WTC11 (cell line): Measurements from ENCODE around the gene COL5A2. TPM values are rescaled to one million over a fixed set of nuclear protein-coding genes. Genes with fewer than 3 reads are reported as not detected.

Source experiments
- ATAC-seq: fragments of 200-7000 bp; cut with Tn5 transposase; 2 replicates; pipeline ENCODE4 v1.10.0; 2021; ENCODE audit warnings: mild to moderate bottlenecking, moderate library complexity
- CTCF ChIA-PET: fragments of 300-600 bp; sonication (Branson Sonifier 250); formaldehyde crosslinking; loops from one replicate; lab custom pipeline; 2021; ENCODE audit warnings: antibody characterized with exemption; lab: Charles Lee
- POLR2A ChIA-PET: fragments of 350-600 bp; sonication (Branson Sonifier 250); formaldehyde crosslinking; loops from one replicate; lab custom pipeline; 2021; ENCODE audit warnings: antibody characterized with exemption; lab: Charles Lee
- DNase-seq: peaks from one replicate; pipeline ENCODE4 v3.0.0; 2021; ENCODE audit warnings: low spot score
- H3K27ac Mint-ChIP-seq: 2 replicates; pipeline ENCODE4 v1.8.0; 2021; ENCODE audit warnings: mixed read lengths
- H3K27me3 Mint-ChIP-seq: 2 replicates; pipeline ENCODE4 v1.8.0; 2021; ENCODE audit warnings: low read depth, mild to moderate bottlenecking, moderate library complexity, mixed read lengths
- H3K36me3 Mint-ChIP-seq: 2 replicates; pipeline ENCODE4 v1.8.0; 2021; ENCODE audit warnings: mixed read lengths
- H3K4me1 Mint-ChIP-seq: 2 replicates; pipeline ENCODE4 v1.8.0; 2022; ENCODE audit warnings: mixed read lengths
- H3K4me3 Mint-ChIP-seq: 2 replicates; pipeline ENCODE4 v1.8.0; 2021; ENCODE audit warnings: mild to moderate bottlenecking, moderate library complexity, mixed read lengths
- H3K9me3 Mint-ChIP-seq: 2 replicates; pipeline ENCODE4 v1.8.0; 2021; ENCODE audit warnings: mixed read lengths
- ELF4 ChIP-seq: sonication (generic); formaldehyde crosslinking; IDR thresholded peaks from 2 replicates; pipeline ENCODE4 v1.8.1; 2022; ENCODE audit warnings: low read depth, mild to moderate bottlenecking, moderate library complexity, missing genetic modification reagents
- ESRRA ChIP-seq: sonication (generic); formaldehyde crosslinking; IDR thresholded peaks from 2 replicates; pipeline ENCODE4 v1.8.1; 2022; ENCODE audit warnings: mild to moderate bottlenecking, missing genetic modification reagents, borderline replicate concordance
- FOXP1 ChIP-seq: sonication (generic); formaldehyde crosslinking; IDR thresholded peaks from 2 replicates; pipeline ENCODE4 v1.8.0; 2022; ENCODE audit warnings: missing genetic modification reagents, mild to moderate bottlenecking, moderate library complexity, borderline replicate concordance
- GRHL2 ChIP-seq: fragments of 250-450 bp; sonication (Bioruptor Pico); IDR thresholded peaks from 2 replicates; pipeline ENCODE4 v1.8.0; 2022; ENCODE audit warnings: mild to moderate bottlenecking, moderate library complexity; ENCODE audit not compliant: insufficient replicate concordance, severe bottlenecking
- JAZF1 ChIP-seq: fragments of 250-450 bp; sonication (Bioruptor Pico); IDR thresholded peaks from 2 replicates; pipeline ENCODE4 v1.9.0; 2021; ENCODE audit warnings: moderate library complexity, mild to moderate bottlenecking, inconsistent platforms
- KAT7 ChIP-seq: sonication (generic); formaldehyde crosslinking; IDR thresholded peaks from 2 replicates; pipeline ENCODE4 v1.8.1; 2023; ENCODE audit warnings: missing genetic modification reagents, mild to moderate bottlenecking, borderline replicate concordance
- MXD4 ChIP-seq: fragments of 250-450 bp; sonication (Bioruptor Pico); IDR thresholded peaks from 2 replicates; pipeline ENCODE4 v1.8.0; 2021; ENCODE audit warnings: mild to moderate bottlenecking, moderate library complexity, borderline replicate concordance
- NFATC4 ChIP-seq: fragments of 250-450 bp; sonication (Bioruptor Pico); IDR thresholded peaks from 2 replicates; pipeline ENCODE4 v1.9.0; 2021; ENCODE audit warnings: mild to moderate bottlenecking
- NFE2L1 ChIP-seq: sonication (generic); formaldehyde crosslinking; IDR thresholded peaks from 2 replicates; pipeline ENCODE4 v1.8.1; 2023; ENCODE audit warnings: missing genetic modification reagents
- PRRX2 ChIP-seq: fragments of 250-450 bp; sonication (Bioruptor Pico); IDR thresholded peaks from 2 replicates; pipeline ENCODE4 v1.8.0; 2021; ENCODE audit warnings: mild to moderate bottlenecking
- SOX15 ChIP-seq: fragments of 250-450 bp; sonication (Bioruptor Pico); IDR thresholded peaks from 2 replicates; pipeline ENCODE4 v1.9.0; 2021; ENCODE audit warnings: mild to moderate bottlenecking
- ZBTB21 ChIP-seq: sonication (generic); formaldehyde crosslinking; IDR thresholded peaks from 2 replicates; pipeline ENCODE4 v1.8.1; 2023; ENCODE audit warnings: mild to moderate bottlenecking, missing genetic modification reagents, borderline replicate concordance
- ZNF219 ChIP-seq: sonication (generic); formaldehyde crosslinking; IDR thresholded peaks from 2 replicates; pipeline ENCODE4 v1.8.0; 2023; ENCODE audit warnings: missing genetic modification reagents, mild to moderate bottlenecking, borderline replicate concordance
- ZNF423 ChIP-seq: fragments of 250-450 bp; sonication (Bioruptor Pico); IDR thresholded peaks from 2 replicates; pipeline ENCODE4 v2.1.2; 2022; ENCODE audit warnings: mild to moderate bottlenecking, moderate library complexity
- total RNA-seq: library from RNA; stranded (reverse); gene quantifications from 3 replicates; pipeline ENCODE4 v1.2.3, GENCODE V29; 2021
- TF ChIP-seq, protein P1 (sequence below): sonication (generic); formaldehyde crosslinking; IDR thresholded peaks from 2 replicates; pipeline ENCODE4 v1.8.1; 2022; ENCODE audit warnings: mild to moderate bottlenecking, missing genetic modification reagents, moderate library complexity, borderline replicate concordance
- TF ChIP-seq, protein P2 (sequence below): fragments of 250-450 bp; sonication (Bioruptor Pico); IDR thresholded peaks from 2 replicates; pipeline ENCODE4 v1.9.0; 2021; ENCODE audit warnings: mild to moderate bottlenecking, borderline replicate concordance
- TF ChIP-seq, protein P3 (sequence below): sonication (generic); formaldehyde crosslinking; IDR thresholded peaks from 2 replicates; pipeline ENCODE4 v1.8.0; 2022; ENCODE audit warnings: mild to moderate bottlenecking, missing genetic modification reagents
- TF ChIP-seq, protein P4 (sequence below): sonication (generic); formaldehyde crosslinking; IDR thresholded peaks from 2 replicates; pipeline ENCODE4 v1.8.0; 2022; ENCODE audit warnings: missing genetic modification reagents

COL5A2 gene
- total RNA-seq, 1 experiment from 2014 or later: 16.0 TPM

DNA sequence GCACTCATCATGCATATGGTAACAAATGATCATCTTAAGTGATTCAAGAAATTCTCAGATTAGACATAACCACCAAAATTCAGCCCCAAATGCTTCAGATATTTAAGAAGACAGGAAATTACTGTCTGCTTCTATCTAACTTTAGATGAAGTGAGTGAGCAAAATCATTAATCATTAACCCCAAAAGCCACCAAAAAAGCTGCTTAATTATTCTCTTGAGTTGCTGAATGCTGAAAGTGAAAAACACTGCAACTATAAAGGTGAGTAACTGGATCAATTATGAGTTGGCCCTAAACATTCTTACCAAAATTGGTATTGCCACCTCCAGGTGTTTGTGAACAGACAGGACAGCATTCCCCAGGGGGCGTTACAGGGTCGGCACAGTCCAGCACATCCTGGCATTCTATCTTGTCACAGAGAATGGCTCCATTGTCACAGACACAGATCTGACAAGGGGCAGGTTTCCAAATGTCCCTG lies 69.6 kb downstream of the COL5A2 start (continued):
- TF ChIP-seq, protein P1, sequence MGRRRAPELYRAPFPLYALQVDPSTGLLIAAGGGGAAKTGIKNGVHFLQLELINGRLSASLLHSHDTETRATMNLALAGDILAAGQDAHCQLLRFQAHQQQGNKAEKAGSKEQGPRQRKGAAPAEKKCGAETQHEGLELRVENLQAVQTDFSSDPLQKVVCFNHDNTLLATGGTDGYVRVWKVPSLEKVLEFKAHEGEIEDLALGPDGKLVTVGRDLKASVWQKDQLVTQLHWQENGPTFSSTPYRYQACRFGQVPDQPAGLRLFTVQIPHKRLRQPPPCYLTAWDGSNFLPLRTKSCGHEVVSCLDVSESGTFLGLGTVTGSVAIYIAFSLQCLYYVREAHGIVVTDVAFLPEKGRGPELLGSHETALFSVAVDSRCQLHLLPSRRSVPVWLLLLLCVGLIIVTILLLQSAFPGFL (CRISPR knock-in tag): no peak
- TF ChIP-seq ZNF423 (CRISPR knock-in tag) (no peak), SOX15 (CRISPR knock-in tag) (no peak), JAZF1 (CRISPR knock-in tag) (no peak), NFE2L1 (CRISPR knock-in tag) (no peak), MXD4 (no peak)
- TF ChIP-seq, protein P2, sequence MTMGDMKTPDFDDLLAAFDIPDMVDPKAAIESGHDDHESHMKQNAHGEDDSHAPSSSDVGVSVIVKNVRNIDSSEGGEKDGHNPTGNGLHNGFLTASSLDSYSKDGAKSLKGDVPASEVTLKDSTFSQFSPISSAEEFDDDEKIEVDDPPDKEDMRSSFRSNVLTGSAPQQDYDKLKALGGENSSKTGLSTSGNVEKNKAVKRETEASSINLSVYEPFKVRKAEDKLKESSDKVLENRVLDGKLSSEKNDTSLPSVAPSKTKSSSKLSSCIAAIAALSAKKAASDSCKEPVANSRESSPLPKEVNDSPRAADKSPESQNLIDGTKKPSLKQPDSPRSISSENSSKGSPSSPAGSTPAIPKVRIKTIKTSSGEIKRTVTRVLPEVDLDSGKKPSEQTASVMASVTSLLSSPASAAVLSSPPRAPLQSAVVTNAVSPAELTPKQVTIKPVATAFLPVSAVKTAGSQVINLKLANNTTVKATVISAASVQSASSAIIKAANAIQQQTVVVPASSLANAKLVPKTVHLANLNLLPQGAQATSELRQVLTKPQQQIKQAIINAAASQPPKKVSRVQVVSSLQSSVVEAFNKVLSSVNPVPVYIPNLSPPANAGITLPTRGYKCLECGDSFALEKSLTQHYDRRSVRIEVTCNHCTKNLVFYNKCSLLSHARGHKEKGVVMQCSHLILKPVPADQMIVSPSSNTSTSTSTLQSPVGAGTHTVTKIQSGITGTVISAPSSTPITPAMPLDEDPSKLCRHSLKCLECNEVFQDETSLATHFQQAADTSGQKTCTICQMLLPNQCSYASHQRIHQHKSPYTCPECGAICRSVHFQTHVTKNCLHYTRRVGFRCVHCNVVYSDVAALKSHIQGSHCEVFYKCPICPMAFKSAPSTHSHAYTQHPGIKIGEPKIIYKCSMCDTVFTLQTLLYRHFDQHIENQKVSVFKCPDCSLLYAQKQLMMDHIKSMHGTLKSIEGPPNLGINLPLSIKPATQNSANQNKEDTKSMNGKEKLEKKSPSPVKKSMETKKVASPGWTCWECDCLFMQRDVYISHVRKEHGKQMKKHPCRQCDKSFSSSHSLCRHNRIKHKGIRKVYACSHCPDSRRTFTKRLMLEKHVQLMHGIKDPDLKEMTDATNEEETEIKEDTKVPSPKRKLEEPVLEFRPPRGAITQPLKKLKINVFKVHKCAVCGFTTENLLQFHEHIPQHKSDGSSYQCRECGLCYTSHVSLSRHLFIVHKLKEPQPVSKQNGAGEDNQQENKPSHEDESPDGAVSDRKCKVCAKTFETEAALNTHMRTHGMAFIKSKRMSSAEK (CRISPR knock-in tag): no peak
- TF ChIP-seq, protein P3, sequence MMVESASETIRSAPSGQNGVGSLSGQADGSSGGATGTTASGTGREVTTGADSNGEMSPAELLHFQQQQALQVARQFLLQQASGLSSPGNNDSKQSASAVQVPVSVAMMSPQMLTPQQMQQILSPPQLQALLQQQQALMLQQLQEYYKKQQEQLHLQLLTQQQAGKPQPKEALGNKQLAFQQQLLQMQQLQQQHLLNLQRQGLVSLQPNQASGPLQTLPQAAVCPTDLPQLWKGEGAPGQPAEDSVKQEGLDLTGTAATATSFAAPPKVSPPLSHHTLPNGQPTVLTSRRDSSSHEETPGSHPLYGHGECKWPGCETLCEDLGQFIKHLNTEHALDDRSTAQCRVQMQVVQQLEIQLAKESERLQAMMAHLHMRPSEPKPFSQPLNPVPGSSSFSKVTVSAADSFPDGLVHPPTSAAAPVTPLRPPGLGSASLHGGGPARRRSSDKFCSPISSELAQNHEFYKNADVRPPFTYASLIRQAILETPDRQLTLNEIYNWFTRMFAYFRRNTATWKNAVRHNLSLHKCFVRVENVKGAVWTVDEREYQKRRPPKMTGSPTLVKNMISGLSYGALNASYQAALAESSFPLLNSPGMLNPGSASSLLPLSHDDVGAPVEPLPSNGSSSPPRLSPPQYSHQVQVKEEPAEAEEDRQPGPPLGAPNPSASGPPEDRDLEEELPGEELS (CRISPR knock-in tag): no peak

DNA sequence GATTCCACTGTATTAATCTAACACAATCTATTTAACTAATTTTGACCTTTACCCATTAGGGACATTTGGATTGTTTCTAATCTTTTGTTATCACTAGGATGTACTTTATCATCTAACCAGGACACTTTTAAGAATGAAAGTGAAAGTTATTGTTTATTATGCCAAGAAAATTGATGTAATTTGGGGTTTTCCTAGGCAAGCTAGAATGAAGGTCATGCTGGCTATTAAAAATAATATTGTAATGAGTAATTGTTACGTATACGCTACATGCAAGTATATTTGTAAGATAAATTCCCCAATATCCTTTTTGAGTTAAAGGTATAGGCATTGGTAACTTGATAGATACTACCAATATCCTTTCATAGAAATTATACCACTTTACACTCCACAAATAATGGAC lies 74.6 kb downstream of the COL5A2 start:
- no peaks in the 10 kb centered on the region for H3K36me3 Mint-ChIP-seq
- H3K27me3 Mint-ChIP-seq: no peaks in the 10 kb centered on the region
- CTCF ChIA-PET: no interaction called here
- no peaks in the 10 kb centered on the region for H3K4me1 Mint-ChIP-seq
- POLR2A ChIA-PET: no interaction called here
- no peak overlapping the region for H3K4me3 Mint-ChIP-seq
- no peak overlapping the region for H3K27ac Mint-ChIP-seq
- ATAC-seq (no peak), DNase-seq (no peak)
- H3K9me3 Mint-ChIP-seq: no peaks in the 10 kb centered on the region
- TF ChIP-seq, protein P3 (CRISPR knock-in tag): no peak
- TF ChIP-seq KAT7 (CRISPR knock-in tag) (no peak), NFATC4 (CRISPR knock-in tag) (no peak), ZBTB21 (CRISPR knock-in tag) (no peak), ZNF219 (no peak), ZNF423 (CRISPR knock-in tag) (no peak), FOXP1 (CRISPR knock-in tag) (no peak), GRHL2 (CRISPR knock-in tag) (no peak), SOX15 (CRISPR knock-in tag) (no peak), PRRX2 (no peak), ESRRA (CRISPR knock-in tag) (no peak), ELF4 (CRISPR knock-in tag) (no peak)
- TF ChIP-seq, protein P2 (CRISPR knock-in tag): no peak
- TF ChIP-seq, protein P4, sequence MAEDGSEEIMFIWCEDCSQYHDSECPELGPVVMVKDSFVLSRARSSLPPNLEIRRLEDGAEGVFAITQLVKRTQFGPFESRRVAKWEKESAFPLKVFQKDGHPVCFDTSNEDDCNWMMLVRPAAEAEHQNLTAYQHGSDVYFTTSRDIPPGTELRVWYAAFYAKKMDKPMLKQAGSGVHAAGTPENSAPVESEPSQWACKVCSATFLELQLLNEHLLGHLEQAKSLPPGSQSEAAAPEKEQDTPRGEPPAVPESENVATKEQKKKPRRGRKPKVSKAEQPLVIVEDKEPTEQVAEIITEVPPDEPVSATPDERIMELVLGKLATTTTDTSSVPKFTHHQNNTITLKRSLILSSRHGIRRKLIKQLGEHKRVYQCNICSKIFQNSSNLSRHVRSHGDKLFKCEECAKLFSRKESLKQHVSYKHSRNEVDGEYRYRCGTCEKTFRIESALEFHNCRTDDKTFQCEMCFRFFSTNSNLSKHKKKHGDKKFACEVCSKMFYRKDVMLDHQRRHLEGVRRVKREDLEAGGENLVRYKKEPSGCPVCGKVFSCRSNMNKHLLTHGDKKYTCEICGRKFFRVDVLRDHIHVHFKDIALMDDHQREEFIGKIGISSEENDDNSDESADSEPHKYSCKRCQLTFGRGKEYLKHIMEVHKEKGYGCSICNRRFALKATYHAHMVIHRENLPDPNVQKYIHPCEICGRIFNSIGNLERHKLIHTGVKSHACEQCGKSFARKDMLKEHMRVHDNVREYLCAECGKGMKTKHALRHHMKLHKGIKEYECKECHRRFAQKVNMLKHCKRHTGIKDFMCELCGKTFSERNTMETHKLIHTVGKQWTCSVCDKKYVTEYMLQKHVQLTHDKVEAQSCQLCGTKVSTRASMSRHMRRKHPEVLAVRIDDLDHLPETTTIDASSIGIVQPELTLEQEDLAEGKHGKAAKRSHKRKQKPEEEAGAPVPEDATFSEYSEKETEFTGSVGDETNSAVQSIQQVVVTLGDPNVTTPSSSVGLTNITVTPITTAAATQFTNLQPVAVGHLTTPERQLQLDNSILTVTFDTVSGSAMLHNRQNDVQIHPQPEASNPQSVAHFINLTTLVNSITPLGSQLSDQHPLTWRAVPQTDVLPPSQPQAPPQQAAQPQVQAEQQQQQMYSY (CRISPR knock-in tag): no peak
